ENCODE measurements around the gene JAK2. TPM values are rescaled to one million over a fixed set of nuclear protein-coding genes. Genes with fewer than 3 reads are reported as not detected.
"Not testable (repeated sequence)": the region's sequence is repeated elsewhere in the genome, so short reads cannot be mapped to it uniquely, and the experiment has no call there.

JAK2 gene
- total RNA-seq, 2 donors from 2014 or later, result 7.0 to 14.8 TPM

DNA sequence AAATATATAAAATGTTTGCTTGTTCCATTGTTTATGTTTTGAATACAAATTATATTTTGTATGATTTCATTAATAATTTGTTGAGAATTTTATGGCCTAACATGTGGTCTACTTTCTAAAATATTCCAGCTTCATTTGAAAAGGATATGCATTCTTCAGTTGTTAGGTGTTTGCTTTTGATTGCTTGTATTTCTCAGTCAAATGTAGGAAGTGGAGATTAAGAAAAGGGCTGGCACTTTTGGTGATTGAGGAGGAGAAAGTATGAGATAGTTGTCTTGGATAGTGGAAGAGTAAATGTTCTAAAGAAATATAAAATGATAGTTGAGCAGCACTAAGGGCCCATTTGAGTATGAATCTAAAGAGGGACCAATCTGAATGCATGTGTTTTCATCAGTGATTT lies 23.1 kb downstream of the JAK2 start:
- DNase-seq, result no peak
- Histone ChIP-seq H3K9ac (ENCODE audit: low read depth in 2 of 2, low read length in 2 of 2) (no peak overlapping the region), H3K36me3 (no peaks in the 10 kb centered on the region), H3K27me3 (no peaks in the 10 kb centered on the region), H3K4me3 (no peak overlapping the region), H3K27ac (no peak overlapping the region), H3K4me1 (no peaks in the 10 kb centered on the region), H3K9me3 (no peaks in the 10 kb centered on the region)
- intact Hi-C loops (cut with DNase I), result no loop called here
- TF ChIP-seq CTCF (IDR thresholded peaks at IDR 0.05), result no peak

DNA sequence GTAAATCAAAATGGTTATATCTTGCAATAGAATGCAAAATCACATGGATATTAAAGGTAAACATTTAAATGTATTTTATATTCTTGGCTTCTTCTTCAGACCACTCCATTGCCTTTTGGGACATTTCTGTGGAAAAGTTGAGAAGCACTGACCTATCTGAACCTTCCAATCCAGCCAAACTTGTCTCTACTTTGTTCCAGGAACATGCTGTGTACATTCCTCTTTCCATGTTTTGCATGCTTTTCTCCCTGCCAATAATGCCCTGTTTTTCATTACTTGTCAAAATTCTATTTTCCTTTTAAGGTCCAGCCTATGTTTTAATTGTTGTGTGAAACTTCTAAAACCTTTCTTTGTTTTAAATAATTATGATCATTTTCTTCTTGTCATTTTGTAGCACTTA lies 28.3 kb downstream of the JAK2 start:
- intact Hi-C loops (cut with DNase I), result no loop called here

DNA sequence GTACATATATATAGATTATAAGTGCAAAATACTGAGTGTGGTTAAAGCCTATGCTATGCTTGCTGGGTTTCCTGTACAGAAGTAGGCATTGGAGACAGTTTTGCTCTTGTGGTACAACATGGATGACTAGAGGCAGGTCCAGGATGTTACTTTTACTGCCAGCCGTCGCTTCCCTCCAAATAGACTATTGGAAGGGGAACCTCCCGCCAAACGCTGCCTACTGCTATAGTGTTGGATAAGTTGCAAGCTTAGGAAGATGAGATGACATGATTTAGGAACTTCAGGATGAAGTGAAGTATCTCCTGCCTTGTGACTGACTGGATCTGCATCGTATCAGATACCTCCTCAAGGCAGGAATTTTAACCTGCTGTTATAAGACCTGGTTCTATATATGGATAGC lies 30.9 kb downstream of the JAK2 start:
- no peaks in the 10 kb centered on the region for H3K4me1 ChIP-seq
- no peak overlapping the region for H3K4me3 ChIP-seq
- TF ChIP-seq CTCF (IDR thresholded peaks at IDR 0.05), result no peak
- H3K27me3 ChIP-seq, result no peaks in the 10 kb centered on the region
- no peaks in the 10 kb centered on the region for H3K9me3 ChIP-seq
- no peaks in the 10 kb centered on the region for H3K36me3 ChIP-seq
- intact Hi-C loops (cut with DNase I), result no loop called here
- no peak for DNase-seq
- no peak overlapping the region for H3K9ac ChIP-seq (ENCODE audit: low read depth in 2 of 2, low read length in 2 of 2)
- H3K27ac ChIP-seq, result no peak overlapping the region

More for the DNA sequence above, 28.3 kb downstream of the JAK2 start:
- DNase-seq, result no peak
- no peak overlapping the region for H3K27ac ChIP-seq
- H3K4me1 ChIP-seq, result no peaks in the 10 kb centered on the region
- no peak overlapping the region for H3K9ac ChIP-seq (ENCODE audit: low read depth in 2 of 2, low read length in 2 of 2)
- no peak overlapping the region for H3K4me3 ChIP-seq
- H3K27me3 ChIP-seq, result no peaks in the 10 kb centered on the region
- no peaks in the 10 kb centered on the region for H3K9me3 ChIP-seq
- no peaks in the 10 kb centered on the region for H3K36me3 ChIP-seq
- TF ChIP-seq CTCF (IDR thresholded peaks at IDR 0.05), result no peak

DNA sequence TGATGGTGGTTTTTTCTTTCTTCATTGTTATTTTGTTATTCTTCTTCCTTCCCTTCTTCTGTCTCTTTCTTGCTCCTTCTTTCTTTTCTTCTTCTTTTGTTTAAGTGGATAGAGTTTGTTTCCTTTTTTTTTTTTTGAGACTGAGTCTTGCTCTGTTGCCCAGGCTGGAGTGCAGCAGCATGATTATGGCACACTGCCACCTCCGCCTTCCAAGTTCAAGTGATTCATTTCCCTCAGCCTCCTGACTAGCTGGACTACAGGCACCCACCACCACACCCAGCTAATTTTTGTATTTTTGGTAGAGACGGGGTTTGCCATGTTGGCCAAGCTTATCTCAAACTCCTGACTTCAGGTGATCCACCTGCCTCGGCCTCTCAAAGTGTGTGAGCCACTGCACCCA lies 40.3 kb downstream of the JAK2 start:
- Histone ChIP-seq H3K27me3 (no peaks in the 10 kb centered on the region), H3K9ac (ENCODE audit: low read depth in 2 of 2, low read length in 2 of 2) (no peak overlapping the region), H3K27ac (no peak overlapping the region), H3K36me3 (no peaks in the 10 kb centered on the region), H3K9me3 (no peaks in the 10 kb centered on the region), H3K4me1 (no peaks in the 10 kb centered on the region), H3K4me3 (no peak overlapping the region)
- DNase-seq, result no peak
- intact Hi-C loops (cut with DNase I), result no loop called here
- no peak for TF ChIP-seq CTCF (IDR thresholded peaks at IDR 0.05)

- H3K36me3 ChIP-seq; H3K27me3 ChIP-seq; H3K9me3 ChIP-seq; DNase-seq; H3K4me1 ChIP-seq; H3K4me3 ChIP-seq; H3K9ac ChIP-seq (ENCODE audit: low read depth in 2 of 2, low read length in 2 of 2); H3K27ac ChIP-seq; intact Hi-C loops (cut with DNase I): not testable (repeated sequence)
These were observed 46.9 kb downstream of the JAK2 start for GRCh38 chr9:5031941-5032340.

DNA sequence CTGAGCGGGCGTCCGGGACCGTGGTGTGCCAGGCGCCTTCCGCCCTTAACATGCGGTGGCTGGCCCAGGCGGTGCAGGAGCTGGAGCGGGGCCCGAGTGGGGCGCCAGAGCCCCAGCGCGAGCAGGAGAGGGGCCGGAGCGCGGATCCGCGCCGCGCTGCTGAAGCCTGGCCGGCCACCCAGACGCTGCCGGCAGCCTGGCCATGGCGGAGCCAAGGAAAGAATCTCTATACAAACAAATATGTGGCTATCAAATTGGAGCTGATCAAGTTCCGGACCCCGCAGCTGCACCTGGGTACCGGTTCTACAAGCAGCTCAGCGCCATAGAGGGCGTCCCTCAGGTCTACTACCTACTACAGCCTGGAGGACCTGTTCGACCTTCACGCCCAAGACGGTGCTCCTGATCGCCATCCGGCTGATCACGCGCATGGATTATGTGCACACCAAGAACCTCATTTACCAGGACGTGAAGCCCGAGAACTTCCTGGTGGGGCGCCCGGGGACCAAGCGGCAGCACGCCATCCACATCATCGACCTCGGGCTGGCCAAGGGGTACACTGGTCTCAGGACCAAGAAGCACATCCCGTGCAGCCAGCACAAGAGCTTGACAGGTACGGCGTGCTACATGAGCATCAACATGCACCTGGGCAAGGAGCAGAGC lies 55.8 kb downstream of the JAK2 start:
- Histone ChIP-seq H3K4me1 (no peaks in the 10 kb centered on the region), H3K27me3 (no peaks in the 10 kb centered on the region), H3K9ac (ENCODE audit: low read depth in 2 of 2, low read length in 2 of 2) (no peak overlapping the region), H3K27ac (no peak overlapping the region), H3K9me3 (no peaks in the 10 kb centered on the region), H3K4me3 (no peak overlapping the region), H3K36me3 (no peaks in the 10 kb centered on the region)
- intact Hi-C loops (cut with DNase I), result no loop called here
- no peak for DNase-seq
- no peak for TF ChIP-seq CTCF (IDR thresholded peaks at IDR 0.05)

Data from colonic mucosa (tissue), 4 donors.